T1000 (cell line): ENCODE results near the gene OR10P1.

Experiments
- DNase-seq: peaks from one replicate; lab custom pipeline; 2025; ENCODE audit warnings: mixed read lengths; lab: John Stamatoyannopoulos, UW

The OR10P1 gene

GRCh38 chr12:55684761-55685370 lies 48.2 kb downstream of the OR10P1 start:
- no peak for DNase-seq

- no peak for DNase-seq
Measured at GRCh38 chr12:55685671-55686070, 49.0 kb downstream of the OR10P1 start.

- no peak for DNase-seq
Measured at GRCh38 chr12:55686366-55687010, 49.8 kb downstream of the OR10P1 start.
